Loucy (cell line): Measurements from ENCODE around the gene ZSCAN5A.
A peak's percentile ranks its signal among the peaks of the same experiment; 100 is the strongest.

Source experiments
- EZH2phosphoT487 ChIP-seq: fragments of 200-600 bp; IDR thresholded peaks from 2 replicates; pipeline ENCODE4 v1.6.1; 2018; ENCODE audit warnings: antibody characterized with exemption, mild to moderate bottlenecking, moderate library complexity, borderline replicate concordance
- TF ChIP-seq, protein P1 (sequence below): fragments of 200-600 bp; sonication (generic); conservative IDR thresholded peaks from 2 replicates; pipeline ENCODE4 v1.5.1; 2014; ENCODE audit warnings: mild to moderate bottlenecking, antibody characterized with exemption, low read length

DNA sequence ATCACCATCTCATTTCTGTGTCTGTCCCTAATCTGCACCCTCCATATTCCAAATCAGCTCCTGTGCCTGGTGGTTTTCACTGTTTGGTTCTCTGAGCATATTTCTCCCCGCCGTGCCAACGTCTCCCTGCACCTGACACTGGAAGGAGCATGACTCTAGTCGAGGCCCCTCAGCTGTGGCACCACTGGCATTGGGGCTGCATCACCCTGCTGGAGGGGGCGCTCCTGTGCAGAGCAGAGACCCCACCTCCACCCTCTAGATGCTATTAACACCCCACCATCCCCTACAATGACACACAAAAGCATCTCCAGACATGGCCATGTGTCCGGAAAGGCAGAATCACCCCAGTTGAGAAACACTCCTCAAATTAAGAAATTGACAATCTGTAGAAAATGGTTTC is 91.7 kb downstream of the ZSCAN5A start:
- TF ChIP-seq, protein P1, sequence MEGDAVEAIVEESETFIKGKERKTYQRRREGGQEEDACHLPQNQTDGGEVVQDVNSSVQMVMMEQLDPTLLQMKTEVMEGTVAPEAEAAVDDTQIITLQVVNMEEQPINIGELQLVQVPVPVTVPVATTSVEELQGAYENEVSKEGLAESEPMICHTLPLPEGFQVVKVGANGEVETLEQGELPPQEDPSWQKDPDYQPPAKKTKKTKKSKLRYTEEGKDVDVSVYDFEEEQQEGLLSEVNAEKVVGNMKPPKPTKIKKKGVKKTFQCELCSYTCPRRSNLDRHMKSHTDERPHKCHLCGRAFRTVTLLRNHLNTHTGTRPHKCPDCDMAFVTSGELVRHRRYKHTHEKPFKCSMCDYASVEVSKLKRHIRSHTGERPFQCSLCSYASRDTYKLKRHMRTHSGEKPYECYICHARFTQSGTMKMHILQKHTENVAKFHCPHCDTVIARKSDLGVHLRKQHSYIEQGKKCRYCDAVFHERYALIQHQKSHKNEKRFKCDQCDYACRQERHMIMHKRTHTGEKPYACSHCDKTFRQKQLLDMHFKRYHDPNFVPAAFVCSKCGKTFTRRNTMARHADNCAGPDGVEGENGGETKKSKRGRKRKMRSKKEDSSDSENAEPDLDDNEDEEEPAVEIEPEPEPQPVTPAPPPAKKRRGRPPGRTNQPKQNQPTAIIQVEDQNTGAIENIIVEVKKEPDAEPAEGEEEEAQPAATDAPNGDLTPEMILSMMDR = peak; percentile 29; the same call in 1 of the 2 replicates
- no peak for TF ChIP-seq EZH2phosphoT487
